Liver (tissue), 3 donors: ENCODE results near the gene ZNF687.

Source experiments
- CTCF ChIP-seq: fragments of 150-350 bp; IDR thresholded peaks from 2 replicates; pipeline ENCODE4 v1.5.1; 2017; ENCODE audit warnings: improper control_type of control experiment, low read depth, low read length; ENCODE audit not compliant: missing input control
- EGR1 ChIP-seq, 2 donors: IDR thresholded peaks; 2 replicates each; pipeline ENCODE4 v1.6.1; 2016 to 2018; ENCODE audit warnings: antibody characterized with exemption in 2 of 2, low read depth in 2 of 2
- FOXA2 ChIP-seq: IDR thresholded peaks from 2 replicates; pipeline ENCODE4 v1.6.1; 2016; ENCODE audit warnings: antibody characterized with exemption
- GABPA ChIP-seq, 2 donors: IDR thresholded peaks in 1 of 2; conservative IDR thresholded peaks in 1 of 2; 2 replicates each; pipeline ENCODE4 v1.6.1; 2016; ENCODE audit warnings: antibody characterized with exemption in 2 of 2, mild to moderate bottlenecking in 1 of 2, moderate library complexity in 1 of 2
- JUND ChIP-seq, 2 donors: IDR thresholded peaks; 2 replicates each; pipeline ENCODE4 v1.6.1; 2016; ENCODE audit warnings: antibody characterized with exemption in 2 of 2
- MAX ChIP-seq: IDR thresholded peaks from 2 replicates; pipeline ENCODE4 v1.6.1; 2016; ENCODE audit warnings: antibody characterized with exemption
- RAD21 ChIP-seq, 2 donors: IDR thresholded peaks; 2 replicates each; pipeline ENCODE4 v1.6.1; 2016; ENCODE audit warnings: antibody characterized with exemption in 2 of 2, mild to moderate bottlenecking in 2 of 2
- SP1 ChIP-seq: IDR thresholded peaks from 2 replicates; pipeline ENCODE4 v1.6.1; 2018; ENCODE audit warnings: antibody characterized with exemption, mild to moderate bottlenecking
- TAF1 ChIP-seq: conservative IDR thresholded peaks from 2 replicates; pipeline ENCODE4 v1.6.1; 2016; ENCODE audit warnings: antibody characterized with exemption, mild to moderate bottlenecking
- YY1 ChIP-seq: IDR thresholded peaks from 2 replicates; pipeline ENCODE4 v1.6.1; 2016; ENCODE audit warnings: antibody characterized with exemption, mild to moderate bottlenecking
- TF ChIP-seq, protein P1 (sequence below): IDR thresholded peaks from 2 replicates; pipeline ENCODE4 v1.6.1; 2016; ENCODE audit warnings: antibody characterized with exemption
- donor health status: healthy.
- donor health status: healthy.

DNA sequence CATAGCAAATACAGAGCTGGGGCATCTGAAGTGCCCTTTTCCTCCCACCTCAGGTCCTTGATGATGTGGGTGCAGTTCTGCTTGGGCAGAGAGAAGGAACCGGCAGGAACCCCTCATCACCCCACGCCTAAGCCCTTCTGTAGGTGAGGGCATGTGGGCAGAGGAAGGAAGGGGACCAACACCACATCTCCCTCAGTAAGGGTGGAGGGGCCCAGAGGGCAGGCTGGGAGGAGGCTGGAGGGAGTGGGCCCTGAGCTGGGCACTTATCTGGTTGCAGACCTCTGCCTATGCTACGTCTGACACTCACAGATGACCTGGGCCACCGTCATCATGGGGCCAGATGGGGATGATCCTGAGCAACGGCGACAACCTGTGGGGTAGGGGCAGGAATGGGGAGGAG is 11.0 kb downstream of the ZNF687 start:
- TF ChIP-seq MAX (no peak), CTCF (no peak), JUND (IDR thresholded peaks at IDR 0.05) (no peak), YY1 (no peak), GABPA (IDR thresholded peaks at IDR 0.05 in 1 of 2, conservative IDR thresholded peaks at IDR 0.05 in 1 of 2) (no peak), TAF1 (no peak), SP1 (no peak), EGR1 (IDR thresholded peaks at IDR 0.05; ENCODE audit: low read depth in 2 of 2) (no peak), FOXA2 (no peak), RAD21 (IDR thresholded peaks at IDR 0.05) (no peak)
- TF ChIP-seq, protein P1, sequence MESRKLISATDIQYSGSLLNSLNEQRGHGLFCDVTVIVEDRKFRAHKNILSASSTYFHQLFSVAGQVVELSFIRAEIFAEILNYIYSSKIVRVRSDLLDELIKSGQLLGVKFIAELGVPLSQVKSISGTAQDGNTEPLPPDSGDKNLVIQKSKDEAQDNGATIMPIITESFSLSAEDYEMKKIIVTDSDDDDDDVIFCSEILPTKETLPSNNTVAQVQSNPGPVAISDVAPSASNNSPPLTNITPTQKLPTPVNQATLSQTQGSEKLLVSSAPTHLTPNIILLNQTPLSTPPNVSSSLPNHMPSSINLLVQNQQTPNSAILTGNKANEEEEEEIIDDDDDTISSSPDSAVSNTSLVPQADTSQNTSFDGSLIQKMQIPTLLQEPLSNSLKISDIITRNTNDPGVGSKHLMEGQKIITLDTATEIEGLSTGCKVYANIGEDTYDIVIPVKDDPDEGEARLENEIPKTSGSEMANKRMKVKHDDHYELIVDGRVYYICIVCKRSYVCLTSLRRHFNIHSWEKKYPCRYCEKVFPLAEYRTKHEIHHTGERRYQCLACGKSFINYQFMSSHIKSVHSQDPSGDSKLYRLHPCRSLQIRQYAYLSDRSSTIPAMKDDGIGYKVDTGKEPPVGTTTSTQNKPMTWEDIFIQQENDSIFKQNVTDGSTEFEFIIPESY, result no peak
